ENCODE results near the gene MUC15.

MUC15 gene

GRCh38 chr11:26587073-26587472, 15.0 kb upstream of the MUC15 start:
- DNase-seq (ENCODE audit: low read depth) = peak; percentile 56
- H3K4me3 ChIP-seq (ENCODE audit: low read length) = no peak overlapping the region
- TF ChIP-seq, protein P1, sequence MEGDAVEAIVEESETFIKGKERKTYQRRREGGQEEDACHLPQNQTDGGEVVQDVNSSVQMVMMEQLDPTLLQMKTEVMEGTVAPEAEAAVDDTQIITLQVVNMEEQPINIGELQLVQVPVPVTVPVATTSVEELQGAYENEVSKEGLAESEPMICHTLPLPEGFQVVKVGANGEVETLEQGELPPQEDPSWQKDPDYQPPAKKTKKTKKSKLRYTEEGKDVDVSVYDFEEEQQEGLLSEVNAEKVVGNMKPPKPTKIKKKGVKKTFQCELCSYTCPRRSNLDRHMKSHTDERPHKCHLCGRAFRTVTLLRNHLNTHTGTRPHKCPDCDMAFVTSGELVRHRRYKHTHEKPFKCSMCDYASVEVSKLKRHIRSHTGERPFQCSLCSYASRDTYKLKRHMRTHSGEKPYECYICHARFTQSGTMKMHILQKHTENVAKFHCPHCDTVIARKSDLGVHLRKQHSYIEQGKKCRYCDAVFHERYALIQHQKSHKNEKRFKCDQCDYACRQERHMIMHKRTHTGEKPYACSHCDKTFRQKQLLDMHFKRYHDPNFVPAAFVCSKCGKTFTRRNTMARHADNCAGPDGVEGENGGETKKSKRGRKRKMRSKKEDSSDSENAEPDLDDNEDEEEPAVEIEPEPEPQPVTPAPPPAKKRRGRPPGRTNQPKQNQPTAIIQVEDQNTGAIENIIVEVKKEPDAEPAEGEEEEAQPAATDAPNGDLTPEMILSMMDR (IDR thresholded peaks at IDR 0.05; ENCODE audit: insufficient read depth, low read depth, low read length, missing control alignments) = no peak

DNA sequence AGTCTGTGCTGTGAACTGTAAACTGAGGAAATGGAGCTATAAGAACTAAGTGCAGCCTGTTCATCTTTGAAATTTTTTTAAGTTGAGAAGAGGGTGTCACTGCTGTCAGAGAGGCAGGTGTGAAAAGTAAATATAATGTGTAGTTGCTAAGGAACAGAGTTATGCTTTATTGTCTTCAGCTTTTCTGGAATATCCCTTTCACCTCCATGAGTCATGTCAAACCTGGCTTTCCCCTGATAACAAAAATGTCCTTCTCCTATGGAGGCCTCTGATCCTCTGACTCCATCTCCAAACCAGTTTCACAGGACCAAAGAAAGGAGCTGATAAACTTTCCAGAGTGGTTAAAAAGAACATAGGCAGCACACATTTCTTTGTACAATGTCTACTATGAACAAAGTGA, 12.8 kb upstream of the MUC15 start:
- TF ChIP-seq, protein P1 (IDR thresholded peaks at IDR 0.05; ENCODE audit: insufficient read depth, low read depth, low read length, missing control alignments) = no peak
- no peak overlapping the region for H3K4me3 ChIP-seq (ENCODE audit: low read length)
- peak; percentile 75 for DNase-seq (ENCODE audit: low read depth)

DNA sequence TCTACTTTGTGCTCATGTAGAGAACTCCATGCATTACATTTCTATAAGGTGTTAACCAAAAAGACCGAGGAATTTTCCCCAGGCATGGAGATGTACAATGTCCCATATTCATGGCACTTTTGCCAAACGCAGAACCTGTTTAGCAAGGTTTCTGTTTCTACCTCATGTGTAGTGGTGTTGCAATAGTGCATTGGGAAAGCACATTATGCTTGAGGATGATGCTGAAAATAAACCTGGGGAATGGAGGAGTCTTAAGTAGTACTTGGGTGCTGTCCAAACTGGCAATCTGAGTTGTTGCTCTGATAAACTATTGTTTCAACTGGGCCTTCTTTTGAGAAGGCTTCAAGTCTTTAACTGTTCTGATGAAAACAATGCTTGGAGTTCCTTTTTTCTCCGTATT, 11.5 kb upstream of the MUC15 start:
- no peak overlapping the region for H3K4me3 ChIP-seq (ENCODE audit: low read length)
- TF ChIP-seq, protein P1 (IDR thresholded peaks at IDR 0.05; ENCODE audit: insufficient read depth, low read depth, low read length, missing control alignments) = no peak
- DNase-seq (ENCODE audit: low read depth) = peak; percentile 99

- TF ChIP-seq, protein P1 (IDR thresholded peaks at IDR 0.05; ENCODE audit: insufficient read depth, low read depth, low read length, missing control alignments) = no peak
- no peak overlapping the region for H3K4me3 ChIP-seq (ENCODE audit: low read length)
- DNase-seq (ENCODE audit: low read depth) = peak; percentile 41
These were observed 8.9 kb upstream of the MUC15 start for GRCh38 chr11:26580929-26581328.

- DNase-seq (ENCODE audit: low read depth) = peak; percentile 57
- TF ChIP-seq, protein P1 (IDR thresholded peaks at IDR 0.05; ENCODE audit: insufficient read depth, low read depth, low read length, missing control alignments) = no peak
These were observed 7.6 kb upstream of the MUC15 start for GRCh38 chr11:26579683-26580082.

DNA sequence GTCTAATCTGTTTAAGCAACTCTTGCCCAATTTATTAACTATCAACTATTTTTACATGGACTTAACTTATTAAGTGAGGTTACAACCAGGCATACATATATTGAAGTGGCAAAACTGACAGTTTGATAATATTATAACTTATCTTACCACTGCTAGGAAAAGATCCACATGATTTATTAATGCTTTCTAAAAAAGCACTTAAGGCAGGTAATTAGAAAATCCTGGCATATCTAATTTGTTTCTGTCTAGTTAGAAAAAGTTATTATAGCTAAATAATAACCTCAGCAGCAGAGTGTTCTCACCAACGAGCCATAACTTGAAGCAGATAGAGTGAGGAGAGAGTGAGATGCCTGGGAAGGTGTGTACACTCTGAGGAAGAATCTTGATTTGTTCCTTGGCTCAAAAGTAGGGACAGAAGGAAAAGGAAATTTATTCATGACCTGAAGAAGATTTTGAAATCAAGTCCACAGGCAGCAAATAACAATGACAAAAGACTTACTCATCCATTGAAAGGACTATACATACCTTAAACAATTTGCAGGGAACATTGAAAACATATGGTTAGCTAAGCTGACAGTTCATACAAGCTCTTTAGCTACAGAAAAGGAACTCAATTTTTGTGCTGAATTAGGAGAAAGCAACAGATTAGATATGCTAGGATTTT, 7.1 kb upstream of the MUC15 start:
- TF ChIP-seq, protein P1 (IDR thresholded peaks at IDR 0.05; ENCODE audit: insufficient read depth, low read depth, low read length, missing control alignments) = no peak
- H3K4me3 ChIP-seq (ENCODE audit: low read length) = no peak overlapping the region
- DNase-seq (ENCODE audit: low read depth) = peak; percentile 83

More at GRCh38 chr11:26579683-26580082, 7.6 kb upstream of the MUC15 start:
- H3K4me3 ChIP-seq (ENCODE audit: low read length) = no peak overlapping the region

- DNase-seq (ENCODE audit: low read depth) = peak; percentile 86
- H3K4me3 ChIP-seq (ENCODE audit: low read length) = no peak overlapping the region
- TF ChIP-seq, protein P1 (IDR thresholded peaks at IDR 0.05; ENCODE audit: insufficient read depth, low read depth, low read length, missing control alignments) = no peak
These were observed 3.9 kb upstream of the MUC15 start for GRCh38 chr11:26575946-26576345.

All from epithelial cell of esophagus (primary cell).